Loucy (cell line): ENCODE measurements around the gene COG8.

ENCODE experiments used
- H2AFZ ChIP-seq: fragments of 200-600 bp; sonication (generic); 2 replicates; pipeline ENCODE4 v1.6.0; 2016; ENCODE audit warnings: antibody characterized with exemption, mild to moderate bottlenecking, low read length, moderate library complexity
- H3F3A ChIP-seq: fragments of 200-600 bp; 2 replicates; pipeline ENCODE4 v1.6.0; 2016; ENCODE audit warnings: antibody characterized with exemption, low read depth, mild to moderate bottlenecking
- H3K27me3 ChIP-seq: fragments of 200-600 bp; sonication (generic); 2 replicates; pipeline ENCODE4 v1.6.1; 2014; ENCODE audit warnings: low read length, mild to moderate bottlenecking; ENCODE audit not compliant: insufficient read depth, poor library complexity, severe bottlenecking
- H3K36me3 ChIP-seq: fragments of 200-600 bp; sonication (generic); 2 replicates; pipeline ENCODE4 v1.6.1; 2016; ENCODE audit warnings: low read length; ENCODE audit not compliant: insufficient read depth
- H3K4me1 ChIP-seq: fragments of 200-600 bp; sonication (generic); 2 replicates; pipeline ENCODE4 v1.5.1; 2014; ENCODE audit warnings: low read length, mild to moderate bottlenecking; ENCODE audit not compliant: insufficient read depth, poor library complexity, severe bottlenecking
- H3K4me2 ChIP-seq: fragments of 200-600 bp; sonication (generic); 2 replicates; pipeline ENCODE4 v1.6.0; 2014; ENCODE audit warnings: antibody characterized with exemption, low read length, low read depth, mild to moderate bottlenecking; ENCODE audit not compliant: poor library complexity, severe bottlenecking
- H3K4me3 ChIP-seq: fragments of 200-600 bp; sonication (generic); 2 replicates; pipeline ENCODE4 v1.5.1; 2014; ENCODE audit warnings: low read length, mild to moderate bottlenecking, mixed read lengths; ENCODE audit not compliant: poor library complexity, severe bottlenecking
- H3K79me2 ChIP-seq: fragments of 200-600 bp; sonication (generic); 2 replicates; pipeline ENCODE4 v1.6.1; 2014; ENCODE audit warnings: low read length; ENCODE audit not compliant: insufficient read depth
- H3K9ac ChIP-seq: fragments of 200-600 bp; sonication (generic); 2 replicates; pipeline ENCODE4 v1.6.0; 2014; ENCODE audit warnings: mild to moderate bottlenecking, low read depth, low read length, moderate library complexity; ENCODE audit not compliant: poor library complexity, severe bottlenecking
- H3K9me2 ChIP-seq: fragments of 200-600 bp; sonication (generic); replicated peaks from 2 replicates; pipeline ENCODE4 v1.6.1; 2016; ENCODE audit warnings: low read depth, low read length, mixed read lengths
- H3K9me3 ChIP-seq: fragments of 200-600 bp; sonication (generic); 2 replicates; pipeline ENCODE4 v1.6.1; 2014; ENCODE audit warnings: mild to moderate bottlenecking, antibody characterized with exemption, low read length, low read depth; ENCODE audit not compliant: insufficient read depth
- H4K20me1 ChIP-seq: fragments of 200-600 bp; sonication (generic); 2 replicates; pipeline ENCODE4 v1.6.0; 2014; ENCODE audit warnings: antibody characterized with exemption, low read length, mild to moderate bottlenecking; ENCODE audit not compliant: insufficient read depth, poor library complexity, severe bottlenecking
- CTCF ChIP-seq: fragments of 200-600 bp; sonication (generic); conservative IDR thresholded peaks from 2 replicates; pipeline ENCODE4 v1.5.1; 2014; ENCODE audit warnings: mild to moderate bottlenecking, antibody characterized with exemption, low read length
- EZH2phosphoT487 ChIP-seq: fragments of 200-600 bp; IDR thresholded peaks from 2 replicates; pipeline ENCODE4 v1.6.1; 2018; ENCODE audit warnings: antibody characterized with exemption, mild to moderate bottlenecking, moderate library complexity, borderline replicate concordance

The COG8 gene

DNA sequence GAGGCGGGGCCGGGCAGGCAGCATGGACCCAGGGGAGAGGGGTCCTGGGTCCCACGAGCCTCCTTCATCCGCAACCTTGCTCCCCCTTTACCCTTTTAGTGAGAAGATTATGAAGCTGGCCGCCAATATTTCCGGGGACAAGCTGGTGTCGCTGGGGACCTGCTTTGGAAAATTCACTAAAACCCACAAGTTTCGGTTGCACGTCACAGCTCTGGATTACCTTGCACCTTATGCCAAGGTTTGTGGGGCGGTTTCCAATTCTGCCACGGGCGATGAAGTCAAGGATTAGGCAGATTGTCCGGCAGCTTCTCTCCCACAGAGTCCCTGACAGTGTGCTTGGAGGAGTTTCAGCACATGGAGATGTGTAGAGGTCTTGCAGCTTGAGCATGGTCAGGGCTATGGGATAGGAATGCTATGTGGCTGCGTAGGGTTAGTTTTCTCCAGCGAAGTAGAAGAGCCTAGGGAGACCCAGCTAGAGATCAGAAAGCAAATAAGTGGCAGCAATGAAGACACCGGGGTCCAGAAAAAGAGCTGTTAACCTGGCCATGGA lies 806 bp upstream of the COG8 start:
- H3K36me3 ChIP-seq: peaks cover 6% of the 10 kb centered on the region; the same call in 1 of the 2 replicates
- H3K27me3 ChIP-seq: no peaks in the 10 kb centered on the region
- H3K9ac ChIP-seq: peak overlapping the region; percentile 88
- TF ChIP-seq EZH2phosphoT487 (no peak), CTCF (no peak)
- H3K4me3 ChIP-seq: peak overlapping the region; percentile 83
- H3F3A ChIP-seq: no peaks in the 10 kb centered on the region
- no peaks in the 10 kb centered on the region for H3K9me2 ChIP-seq
- peak overlapping the region; percentile 97 for H3K4me2 ChIP-seq
- H2AFZ ChIP-seq: peak overlapping the region; percentile 72
- peaks cover 52% of the 10 kb centered on the region for H3K79me2 ChIP-seq
- H3K9me3 ChIP-seq: no peaks in the 10 kb centered on the region
- H3K4me1 ChIP-seq: peaks cover 31% of the 10 kb centered on the region
- H4K20me1 ChIP-seq: peaks cover 3% of the 10 kb centered on the region

DNA sequence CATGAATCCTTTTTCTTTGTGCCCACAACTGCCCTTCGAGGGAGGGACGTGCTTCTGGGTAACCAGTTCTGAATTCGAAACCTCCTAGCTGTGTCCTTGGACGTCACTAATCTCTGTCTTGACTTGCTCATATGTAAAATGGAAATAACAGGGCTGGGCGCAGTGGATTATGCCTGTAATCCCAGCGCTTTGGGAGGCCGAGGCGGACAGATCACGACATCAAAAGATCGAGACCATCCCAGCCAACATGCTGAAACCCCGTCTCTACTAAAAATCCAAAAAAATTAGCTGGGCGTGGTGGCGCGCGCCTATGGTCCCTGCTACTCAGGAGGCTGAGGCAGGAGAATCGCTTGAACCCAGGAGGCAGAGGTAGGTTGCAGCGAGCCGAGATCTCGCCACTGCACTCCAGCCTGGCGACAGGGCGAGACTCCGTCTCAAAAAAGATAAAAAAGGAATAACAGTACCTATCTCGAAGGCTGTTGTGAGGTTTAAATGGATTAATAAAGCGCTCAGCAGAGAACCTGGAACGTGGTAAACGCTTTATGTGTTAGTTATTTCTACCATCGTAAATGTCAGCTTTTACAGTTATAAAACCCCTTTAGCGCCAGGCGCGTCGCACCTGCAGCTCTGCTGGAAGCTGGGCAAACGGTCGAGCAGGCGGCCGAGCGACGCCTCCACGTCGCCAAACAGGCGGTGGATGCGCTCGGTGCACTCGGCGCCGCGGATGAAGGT lies 641 bp downstream of the COG8 start:
- peak overlapping the region; percentile 88 for H3K9ac ChIP-seq
- H3K9me2 ChIP-seq: no peaks in the 10 kb centered on the region
- peaks cover 31% of the 10 kb centered on the region for H3K4me1 ChIP-seq
- H3K36me3 ChIP-seq: peaks cover 18% of the 10 kb centered on the region; the same call in 1 of the 2 replicates
- peak overlapping the region; percentile 83 for H3K4me3 ChIP-seq
- H3F3A ChIP-seq: no peaks in the 10 kb centered on the region
- peak overlapping the region; percentile 60 for H2AFZ ChIP-seq
- peaks cover 3% of the 10 kb centered on the region for H4K20me1 ChIP-seq
- H3K9me3 ChIP-seq: no peaks in the 10 kb centered on the region
- peaks cover 55% of the 10 kb centered on the region for H3K79me2 ChIP-seq
- H3K4me2 ChIP-seq: peak overlapping the region; percentile 95
- H3K27me3 ChIP-seq: no peaks in the 10 kb centered on the region
- TF ChIP-seq EZH2phosphoT487 (no peak), CTCF (no peak)

GRCh38 chr16:69334696-69335095 lies 4.7 kb downstream of the COG8 start:
- H3K79me2 ChIP-seq: peaks cover 41% of the 10 kb centered on the region
- H3K4me2 ChIP-seq: no peak overlapping the region
- no peaks in the 10 kb centered on the region for H3K9me3 ChIP-seq
- H3K36me3 ChIP-seq: peaks cover 12% of the 10 kb centered on the region; the same call in 1 of the 2 replicates
- no peak overlapping the region for H3K9ac ChIP-seq
- no peak overlapping the region for H3K4me3 ChIP-seq
- H3K4me1 ChIP-seq: peaks cover 12% of the 10 kb centered on the region
- H3K27me3 ChIP-seq: no peaks in the 10 kb centered on the region
- H3F3A ChIP-seq: no peaks in the 10 kb centered on the region
- peaks cover 3% of the 10 kb centered on the region for H4K20me1 ChIP-seq
- TF ChIP-seq EZH2phosphoT487 (no peak), CTCF (no peak)
- no peaks in the 10 kb centered on the region for H3K9me2 ChIP-seq
- H2AFZ ChIP-seq: no peak overlapping the region
